GM10266 (cell line): ENCODE data around the gene ROBO4.

Source experiments
- DNase-seq: peaks from one replicate; pipeline ENCODE4 v3.0.0; 2012; ENCODE audit errors: extremely low spot score
- TF ChIP-seq, protein P1 (sequence below): IDR thresholded peaks from 2 replicates; pipeline ENCODE4 v1.5.1; 2012; ENCODE audit warnings: mild to moderate bottlenecking, low read depth; ENCODE audit not compliant: control insufficient read depth, insufficient read depth; ENCODE audit errors: missing control alignments

ROBO4 gene

DNA sequence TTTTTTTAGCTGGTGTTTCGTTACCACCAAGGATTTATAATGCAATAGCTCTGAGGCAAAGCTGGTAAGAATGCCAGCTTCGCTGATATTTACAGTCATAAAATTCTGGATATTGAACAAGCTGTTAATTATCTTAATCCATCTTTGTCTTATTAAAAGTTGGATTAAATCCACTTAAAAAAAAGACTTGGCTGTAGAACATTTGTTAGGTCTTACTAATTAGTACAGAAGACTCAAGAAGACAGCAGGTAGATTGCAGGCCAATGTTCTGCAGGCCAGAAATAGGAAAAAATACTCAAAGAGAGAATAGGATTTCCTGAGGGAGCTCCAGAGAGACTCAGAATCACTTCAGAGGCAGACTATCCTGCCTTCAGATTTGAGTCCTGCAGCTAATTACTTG, 7.5 kb downstream of the ROBO4 start:
- TF ChIP-seq, protein P1, sequence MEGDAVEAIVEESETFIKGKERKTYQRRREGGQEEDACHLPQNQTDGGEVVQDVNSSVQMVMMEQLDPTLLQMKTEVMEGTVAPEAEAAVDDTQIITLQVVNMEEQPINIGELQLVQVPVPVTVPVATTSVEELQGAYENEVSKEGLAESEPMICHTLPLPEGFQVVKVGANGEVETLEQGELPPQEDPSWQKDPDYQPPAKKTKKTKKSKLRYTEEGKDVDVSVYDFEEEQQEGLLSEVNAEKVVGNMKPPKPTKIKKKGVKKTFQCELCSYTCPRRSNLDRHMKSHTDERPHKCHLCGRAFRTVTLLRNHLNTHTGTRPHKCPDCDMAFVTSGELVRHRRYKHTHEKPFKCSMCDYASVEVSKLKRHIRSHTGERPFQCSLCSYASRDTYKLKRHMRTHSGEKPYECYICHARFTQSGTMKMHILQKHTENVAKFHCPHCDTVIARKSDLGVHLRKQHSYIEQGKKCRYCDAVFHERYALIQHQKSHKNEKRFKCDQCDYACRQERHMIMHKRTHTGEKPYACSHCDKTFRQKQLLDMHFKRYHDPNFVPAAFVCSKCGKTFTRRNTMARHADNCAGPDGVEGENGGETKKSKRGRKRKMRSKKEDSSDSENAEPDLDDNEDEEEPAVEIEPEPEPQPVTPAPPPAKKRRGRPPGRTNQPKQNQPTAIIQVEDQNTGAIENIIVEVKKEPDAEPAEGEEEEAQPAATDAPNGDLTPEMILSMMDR, result no peak
- no peak for DNase-seq

DNA sequence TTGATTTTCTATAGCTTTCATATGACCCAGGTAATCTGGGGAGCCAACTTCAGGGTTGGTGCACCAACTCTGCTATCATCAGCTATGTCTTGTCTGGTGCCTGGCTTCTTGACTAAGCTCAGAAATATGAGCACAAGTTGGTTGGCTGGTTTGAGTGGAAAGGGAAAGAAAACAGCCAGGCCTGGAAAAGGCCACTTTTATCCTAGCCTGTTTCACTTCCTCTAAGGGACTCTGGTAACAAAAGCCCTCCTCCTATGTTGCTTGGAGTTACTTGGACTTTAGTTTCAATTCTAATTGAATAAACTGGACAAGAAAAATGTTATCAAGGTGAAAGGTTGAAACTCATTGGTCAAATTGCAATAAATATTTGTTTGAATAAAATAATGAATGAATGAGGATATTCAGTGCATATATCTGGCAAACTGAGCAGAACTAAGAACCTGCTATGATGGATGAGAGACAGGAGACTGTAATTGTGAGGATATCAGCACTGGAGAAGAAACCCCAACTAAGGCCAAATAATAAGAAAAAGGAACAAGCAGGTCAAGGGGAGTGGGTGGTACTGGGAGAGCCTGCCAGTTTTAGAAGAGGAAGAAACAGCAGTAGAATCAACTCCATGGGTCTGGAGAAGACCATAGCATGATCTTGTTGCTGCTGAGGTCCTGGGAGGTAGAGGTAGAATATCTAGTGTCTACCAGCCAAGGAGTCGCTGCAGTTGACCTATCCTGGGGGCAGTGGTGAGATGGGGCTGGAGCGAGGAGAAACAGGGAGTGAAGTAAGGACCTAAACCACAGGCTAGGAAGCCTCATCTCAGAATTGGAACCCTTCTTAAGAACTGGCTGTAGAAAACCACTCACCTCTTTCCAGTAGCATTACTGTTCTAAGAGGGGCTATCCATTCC, 8.2 kb downstream of the ROBO4 start:
- DNase-seq, result no peak
- TF ChIP-seq, protein P1, result no peak

DNA sequence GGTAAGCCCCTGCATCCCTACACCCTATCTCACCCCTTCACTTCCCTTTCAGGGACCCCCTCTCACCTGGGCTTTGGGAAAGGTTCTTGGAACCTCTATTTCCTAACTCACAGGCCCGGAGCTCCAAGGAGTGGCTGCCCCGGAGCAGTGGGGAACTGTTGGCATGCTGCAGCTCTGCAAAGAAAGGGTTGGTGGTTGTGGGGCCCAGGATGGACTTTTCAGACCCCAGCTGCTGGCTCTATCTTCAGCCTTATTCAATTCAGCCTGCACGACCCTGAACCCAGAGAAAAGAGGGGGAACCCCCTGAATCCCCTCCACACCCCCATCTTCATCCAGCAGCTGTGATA, 10.0 kb downstream of the ROBO4 start:
- TF ChIP-seq, protein P1, result no peak
- no peak for DNase-seq

DNA sequence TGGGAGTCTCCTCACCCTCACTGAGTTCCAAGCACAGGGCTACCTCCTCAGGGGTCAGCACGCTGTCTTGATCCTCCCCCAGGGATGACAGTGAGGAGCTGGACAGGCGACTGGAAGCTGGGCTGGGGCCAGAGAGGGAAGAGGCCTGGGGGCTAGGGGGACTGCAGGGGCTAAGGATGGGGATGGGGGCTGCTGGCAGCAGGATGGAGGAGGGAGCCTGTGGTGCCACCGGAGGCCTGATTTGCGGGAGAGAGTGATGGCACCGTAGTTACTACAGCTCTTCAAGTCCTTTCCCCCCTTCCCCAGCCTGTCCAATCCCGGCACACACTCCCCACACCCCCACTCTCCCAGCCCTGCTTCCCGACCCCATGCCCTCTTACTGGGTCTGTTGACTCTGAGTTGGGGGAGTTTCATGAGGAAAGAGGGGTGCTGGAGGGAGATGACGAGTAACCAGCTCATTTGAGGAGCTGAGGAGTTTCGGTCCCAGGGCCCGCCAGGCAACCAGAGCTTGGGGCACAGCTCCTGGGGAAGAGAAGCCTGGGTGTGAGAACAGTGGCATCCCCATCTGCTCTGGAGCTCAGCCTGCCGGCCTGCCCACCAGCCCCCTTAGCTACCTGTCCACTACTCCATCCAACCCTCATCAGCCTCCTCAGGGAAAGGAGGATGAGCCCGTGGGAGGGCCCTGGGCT, 10.5 kb downstream of the ROBO4 start:
- TF ChIP-seq, protein P1, result no peak
- DNase-seq, result no peak

DNA sequence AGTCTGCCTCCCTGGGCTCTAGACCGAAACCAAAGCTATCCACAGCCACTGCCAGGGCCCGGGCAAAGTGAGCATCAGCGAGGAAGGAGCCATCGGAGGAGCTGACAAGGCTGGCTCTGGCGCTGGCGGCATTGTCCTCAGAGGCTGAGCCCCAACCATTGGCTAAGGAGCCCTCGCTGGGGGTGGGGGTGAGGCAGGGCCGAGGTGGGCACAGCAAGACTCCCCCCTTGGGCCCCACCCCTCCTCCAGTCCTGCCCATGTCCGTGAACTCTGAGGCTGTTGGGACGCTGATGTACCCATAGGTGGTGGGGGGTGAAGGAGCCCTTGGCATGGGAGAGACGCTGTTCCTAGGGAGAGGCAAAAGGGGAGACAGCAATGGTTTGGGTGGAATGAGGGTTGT, 11.2 kb downstream of the ROBO4 start:
- TF ChIP-seq, protein P1, result no peak
- no peak for DNase-seq

DNA sequence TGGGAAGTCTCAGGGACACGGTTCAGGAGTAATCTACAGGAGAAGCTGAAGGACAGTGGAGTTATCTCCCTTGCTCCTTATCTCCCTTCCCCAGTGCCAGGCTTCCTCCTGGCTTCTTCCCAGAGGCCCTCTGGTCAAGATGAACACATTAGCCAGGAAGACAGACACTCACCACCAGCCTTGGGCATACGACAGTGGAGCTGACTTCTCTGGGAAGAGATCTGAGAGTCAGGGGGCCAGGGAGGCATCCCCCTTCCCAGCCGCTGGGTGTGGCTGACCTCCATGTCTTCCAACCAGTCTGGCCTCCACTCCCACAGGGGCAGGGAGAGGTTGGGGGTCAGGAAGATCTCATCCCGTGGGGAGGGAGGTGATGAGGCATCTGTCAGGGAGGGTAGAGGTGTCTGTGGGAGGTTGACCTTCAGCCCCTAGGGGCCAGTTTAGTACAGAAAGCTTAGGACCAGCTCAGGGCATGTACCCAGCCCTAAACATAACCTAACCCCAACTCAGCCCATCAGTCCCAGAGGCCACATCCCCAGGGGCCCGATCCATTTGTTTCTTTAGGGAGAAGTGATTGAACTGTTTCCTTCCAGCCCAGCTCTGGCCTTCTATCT, 12.7 kb downstream of the ROBO4 start:
- TF ChIP-seq, protein P1, result no peak
- DNase-seq, result no peak

DNA sequence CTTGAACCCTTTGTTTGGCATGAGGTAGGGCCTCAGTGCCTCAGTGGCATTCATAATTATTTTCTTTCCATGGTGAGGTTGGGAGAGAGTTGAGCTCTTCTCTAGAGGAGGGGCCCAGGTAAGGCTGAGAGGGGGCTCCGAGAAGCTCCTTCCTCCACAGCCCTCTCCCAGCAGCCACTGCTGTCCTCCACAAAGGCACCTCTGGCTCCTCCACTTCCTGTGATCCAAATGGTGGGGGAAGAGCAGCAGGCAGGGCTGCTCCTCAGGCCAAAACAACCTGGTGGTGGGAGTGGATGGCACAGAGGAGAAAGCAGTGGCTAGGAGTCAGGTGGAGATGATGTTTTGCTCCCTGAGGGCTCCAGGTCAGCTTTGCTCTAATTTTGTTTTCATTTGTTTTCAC, 13.3 kb downstream of the ROBO4 start:
- DNase-seq, result no peak
- TF ChIP-seq, protein P1, result no peak
